SK-N-MC (cell line): ENCODE data around the gene OR5AU1.

Experiments
- EZH2 ChIP-seq: fragments of 200-600 bp; sonication (generic); IDR thresholded peaks from one replicate; pipeline ENCODE4 v1.6.1; 2017; ENCODE audit warnings: antibody characterized with exemption
- POLR2AphosphoS5 ChIP-seq: IDR thresholded peaks from 2 replicates; pipeline ENCODE4 v1.6.1; 2012; ENCODE audit warnings: mild to moderate bottlenecking, low read depth, low read length, borderline replicate concordance

- TF ChIP-seq POLR2AphosphoS5 (no peak), EZH2 (no peak)
Observed at GRCh38 chr14:21171128-21171527, 15.3 kb upstream of the OR5AU1 start.
